Measurements from ENCODE around the gene ADRM1.
A peak's percentile ranks its signal among the peaks of the same experiment; 100 is the strongest.

The ADRM1 gene

GRCh38 chr20:62355878-62356588 is 53.2 kb downstream of the ADRM1 start:
- in situ Hi-C loops (cut with HindIII; ENCODE audit: low sequenced_read_pairs) = no loop called here
- DNase-seq (ENCODE audit: low read depth, low spot score) = peak; percentile 65
- H3K4me3 ChIP-seq (ENCODE audit: low read depth, low read length) = no peak overlapping the region
- TF ChIP-seq CTCF (IDR thresholded peaks at IDR 0.05; ENCODE audit: low read depth, low read length) = no peak

GRCh38 chr20:62356589-62357186 is 53.9 kb downstream of the ADRM1 start:
- TF ChIP-seq CTCF (IDR thresholded peaks at IDR 0.05; ENCODE audit: low read depth, low read length) = no peak
- no peak overlapping the region for H3K4me3 ChIP-seq (ENCODE audit: low read depth, low read length)
- in situ Hi-C loops (cut with HindIII; ENCODE audit: low sequenced_read_pairs) = no loop called here
- DNase-seq (ENCODE audit: low read depth, low spot score) = no peak

GRCh38 chr20:62357187-62357667 is 54.4 kb downstream of the ADRM1 start:
- peak; percentile 79 for DNase-seq (ENCODE audit: low read depth, low spot score)
- no peak for TF ChIP-seq CTCF (IDR thresholded peaks at IDR 0.05; ENCODE audit: low read depth, low read length)
- in situ Hi-C loops (cut with HindIII; ENCODE audit: low sequenced_read_pairs) = no loop called here
- no peak overlapping the region for H3K4me3 ChIP-seq (ENCODE audit: low read depth, low read length)

GRCh38 chr20:62357681-62358080 is 54.9 kb downstream of the ADRM1 start:
- in situ Hi-C loops (cut with HindIII; ENCODE audit: low sequenced_read_pairs) = no loop called here
- no peak for TF ChIP-seq CTCF (IDR thresholded peaks at IDR 0.05; ENCODE audit: low read depth, low read length)
- H3K4me3 ChIP-seq (ENCODE audit: low read depth, low read length) = no peak overlapping the region
- no peak for DNase-seq (ENCODE audit: low read depth, low spot score)

All from astrocyte of the spinal cord (primary cell).